Measurements from ENCODE around the gene CXorf58. TPM values are rescaled to one million over a fixed set of nuclear protein-coding genes. Genes with fewer than 3 reads are reported as not detected.
"Not testable (repeated sequence)": the region's sequence is repeated elsewhere in the genome, so short reads cannot be mapped to it uniquely, and the experiment has no call there.

CXorf58 gene, protein sequence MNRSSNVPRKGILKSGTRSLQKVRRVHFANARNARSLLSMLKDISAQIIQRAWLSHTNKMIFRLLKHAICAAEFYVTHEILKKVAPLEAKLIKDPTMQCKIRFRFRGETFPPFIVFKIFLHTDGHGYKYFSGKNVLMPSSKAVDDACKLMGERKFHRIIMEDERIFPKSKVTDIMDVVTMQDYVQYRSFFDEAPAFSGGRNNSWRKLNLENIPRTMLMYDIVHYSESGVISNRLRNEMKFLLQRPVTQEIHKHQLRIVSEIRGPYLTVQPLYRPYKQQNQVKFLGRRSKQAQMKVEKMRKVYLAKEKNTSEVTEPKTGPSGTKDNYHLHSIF
- under 1 TPM; 0.02 to 0.06 TPM for polyA plus RNA-seq

DNA sequence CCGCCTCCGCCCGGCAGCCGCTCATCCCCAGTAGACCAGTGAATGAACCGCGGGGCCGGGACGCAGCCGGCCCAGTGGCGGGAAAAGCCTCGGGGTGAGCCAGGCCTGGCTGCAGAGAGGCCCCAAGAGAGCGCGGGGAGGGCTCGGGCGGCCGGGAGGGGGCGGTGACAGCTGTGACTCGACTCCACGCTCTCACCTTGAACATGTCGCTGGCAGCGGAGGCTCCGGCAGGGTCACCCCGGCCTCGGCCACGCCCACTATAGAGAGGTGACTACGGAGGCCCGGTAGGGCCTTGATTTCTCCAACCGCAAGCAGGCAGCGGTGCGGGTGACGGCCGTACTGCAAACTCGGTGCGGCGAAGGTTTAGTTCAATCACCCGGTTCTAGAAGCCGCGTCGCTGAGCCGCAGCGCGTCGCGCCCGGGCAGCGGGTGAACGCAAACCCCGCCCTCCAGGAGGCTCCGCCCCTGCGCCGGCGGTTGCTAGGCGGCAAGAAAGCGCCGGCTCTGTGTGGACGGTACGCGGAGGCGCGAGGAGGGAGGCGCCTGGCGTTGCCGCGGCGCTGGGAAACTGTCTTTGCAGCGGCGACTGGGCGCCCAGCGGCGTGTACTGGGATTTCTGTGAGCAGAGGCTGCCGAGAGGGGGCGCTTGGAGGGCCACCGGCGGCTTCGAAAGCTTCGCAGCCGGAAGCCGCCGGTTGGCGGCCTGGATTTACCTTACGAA, at the start of gene CXorf58, which contains the start of gene APOO:
Gene CXorf58, plus strand, starts transcription at position 509 of the 721 bp plus-strand sequence. CDS start 2,297 bp downstream, outside the sequence.
Gene APOO, minus strand, starts transcription at position 441 of the 721 bp plus-strand sequence. Its CDS starts 236 bp downstream, at position 205.
- WGBS, 2 donors: 1 to 22% methylated on average over 81 of the region's 81 CpGs
- Histone ChIP-seq H3K9me3 (ENCODE audit: control insufficient read depth in 2 of 2, insufficient read depth in 1 of 2, low read depth in 1 of 2, low read length in 1 of 2) (no peaks in the 10 kb centered on the region), H3K36me3 (ENCODE audit: control insufficient read depth in 2 of 2, insufficient read depth in 2 of 2, low read length in 1 of 2) (no peaks in the 10 kb centered on the region), H3K4me1 (ENCODE audit: control insufficient read depth in 2 of 2, insufficient read depth in 2 of 2, low read length in 1 of 2) (no peaks in the 10 kb centered on the region), H3K27me3 (ENCODE audit: control insufficient read depth in 1 of 2, insufficient read depth in 2 of 2, low read length in 2 of 2) (no peaks in the 10 kb centered on the region), H3K4me3 (ENCODE audit: low read depth in 1 of 2, low read length in 2 of 2) (peak within 1 kb of the TSS; percentile 48 to 53), H3K27ac (ENCODE audit: low read depth in 2 of 2, low read length in 1 of 2) (peak within 1 kb of the TSS; percentile 73 to 94)

DNA sequence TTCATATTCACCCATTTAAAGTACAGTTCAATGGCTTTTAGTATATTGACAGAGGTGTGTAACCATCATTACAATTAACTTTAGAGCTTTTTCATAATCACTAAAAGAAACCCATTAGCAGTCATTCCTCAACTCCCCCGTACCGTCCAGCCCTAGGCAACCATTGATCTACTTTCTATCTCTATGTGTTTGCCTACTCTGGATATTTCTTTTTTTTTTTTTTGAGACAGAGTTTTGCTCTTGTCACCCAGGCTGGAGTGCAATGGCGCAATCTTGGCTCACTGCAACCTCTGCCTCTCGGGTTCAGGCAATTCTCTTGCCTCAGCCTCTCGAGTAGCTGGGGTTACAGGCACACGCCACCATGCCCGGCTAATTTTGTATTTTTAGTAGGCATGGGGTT, 48.6 kb upstream of the CXorf58 start:
- H3K4me1 ChIP-seq (ENCODE audit: control insufficient read depth in 2 of 2, insufficient read depth in 2 of 2, low read length in 1 of 2); H3K9me3 ChIP-seq (ENCODE audit: control insufficient read depth in 2 of 2, insufficient read depth in 1 of 2, low read depth in 1 of 2, low read length in 1 of 2); H3K27me3 ChIP-seq (ENCODE audit: control insufficient read depth in 1 of 2, insufficient read depth in 2 of 2, low read length in 2 of 2); H3K36me3 ChIP-seq (ENCODE audit: control insufficient read depth in 2 of 2, insufficient read depth in 2 of 2, low read length in 1 of 2); H3K4me3 ChIP-seq (ENCODE audit: low read depth in 1 of 2, low read length in 2 of 2); H3K27ac ChIP-seq (ENCODE audit: low read depth in 2 of 2, low read length in 1 of 2): not testable (repeated sequence)
- 92 to 94% methylated on average over 7 of the region's 7 CpGs for WGBS, 2 donors

DNA sequence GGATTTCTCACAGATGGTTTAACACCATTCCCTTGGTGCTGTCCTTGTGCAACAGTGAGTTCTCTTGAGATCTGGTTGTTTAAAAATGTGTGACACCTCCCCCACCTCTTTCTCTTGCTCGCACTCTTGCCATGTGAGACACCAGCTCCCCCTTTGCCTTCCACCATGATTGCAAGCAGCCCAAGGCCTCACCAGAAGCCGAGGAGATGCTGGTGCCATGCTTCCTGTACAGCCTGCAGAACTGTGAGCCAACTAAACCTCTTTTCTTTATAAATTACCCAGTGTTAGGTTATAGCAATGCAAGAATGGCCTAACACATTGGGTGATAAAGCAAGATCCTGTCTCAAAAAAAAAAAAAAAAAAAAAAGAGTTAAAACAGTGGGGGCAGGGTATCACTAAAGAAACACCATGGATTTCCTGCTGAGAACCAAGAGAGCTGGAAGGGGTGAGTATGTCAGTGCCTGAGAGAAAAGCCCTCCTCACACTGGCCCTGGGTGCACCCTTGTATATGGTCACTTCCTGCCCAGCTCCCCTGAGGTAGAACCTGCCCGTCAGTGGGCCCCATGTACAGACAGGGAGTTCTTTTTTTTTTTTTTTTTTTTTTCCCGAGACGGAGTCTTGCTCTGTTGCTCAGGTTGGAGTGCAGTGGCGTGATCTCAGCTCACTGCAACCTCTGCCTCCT, 46.5 kb upstream of the CXorf58 start:
- WGBS, 2 donors: 90 to 92% methylated on average over 5 to 6 of the region's 6 CpGs
- no peaks in the 10 kb centered on the region for H3K9me3 ChIP-seq (ENCODE audit: control insufficient read depth in 2 of 2, insufficient read depth in 1 of 2, low read depth in 1 of 2, low read length in 1 of 2)
- no peaks in the 10 kb centered on the region for H3K36me3 ChIP-seq (ENCODE audit: control insufficient read depth in 2 of 2, insufficient read depth in 2 of 2, low read length in 1 of 2)
- H3K4me3 ChIP-seq (ENCODE audit: low read depth in 1 of 2, low read length in 2 of 2): no peak overlapping the region
- no peaks in the 10 kb centered on the region for H3K27me3 ChIP-seq (ENCODE audit: control insufficient read depth in 1 of 2, insufficient read depth in 2 of 2, low read length in 2 of 2)
- H3K27ac ChIP-seq (ENCODE audit: low read depth in 2 of 2, low read length in 1 of 2): no peak overlapping the region
- no peaks in the 10 kb centered on the region for H3K4me1 ChIP-seq (ENCODE audit: control insufficient read depth in 2 of 2, insufficient read depth in 2 of 2, low read length in 1 of 2)

DNA sequence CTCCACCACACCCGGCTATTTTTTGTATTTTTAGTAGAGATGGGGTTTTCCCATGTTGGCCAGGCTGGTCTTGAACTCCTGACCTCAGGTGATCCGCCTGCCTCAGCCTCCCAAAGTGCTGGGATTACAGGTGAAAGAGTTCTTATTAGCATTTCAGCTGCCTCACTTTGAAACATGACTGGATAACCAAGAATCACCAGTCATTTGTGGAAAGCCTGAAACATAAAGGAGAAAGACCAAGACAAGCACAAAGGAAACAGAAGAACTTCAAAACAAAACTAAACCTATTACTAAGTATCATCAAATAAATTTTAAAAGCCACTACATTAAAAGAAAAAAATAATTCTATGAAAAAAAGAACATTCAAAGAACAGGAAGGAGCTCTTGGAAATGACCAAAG, 45.9 kb upstream of the CXorf58 start:
- H3K27me3 ChIP-seq (ENCODE audit: control insufficient read depth in 1 of 2, insufficient read depth in 2 of 2, low read length in 2 of 2); H3K4me3 ChIP-seq (ENCODE audit: low read depth in 1 of 2, low read length in 2 of 2); H3K36me3 ChIP-seq (ENCODE audit: control insufficient read depth in 2 of 2, insufficient read depth in 2 of 2, low read length in 1 of 2); H3K9me3 ChIP-seq (ENCODE audit: control insufficient read depth in 2 of 2, insufficient read depth in 1 of 2, low read depth in 1 of 2, low read length in 1 of 2); H3K4me1 ChIP-seq (ENCODE audit: control insufficient read depth in 2 of 2, insufficient read depth in 2 of 2, low read length in 1 of 2); H3K27ac ChIP-seq (ENCODE audit: low read depth in 2 of 2, low read length in 1 of 2): not testable (repeated sequence)
- WGBS, 2 donors: 75 to 84% methylated on average over 2 of the region's 2 CpGs

DNA sequence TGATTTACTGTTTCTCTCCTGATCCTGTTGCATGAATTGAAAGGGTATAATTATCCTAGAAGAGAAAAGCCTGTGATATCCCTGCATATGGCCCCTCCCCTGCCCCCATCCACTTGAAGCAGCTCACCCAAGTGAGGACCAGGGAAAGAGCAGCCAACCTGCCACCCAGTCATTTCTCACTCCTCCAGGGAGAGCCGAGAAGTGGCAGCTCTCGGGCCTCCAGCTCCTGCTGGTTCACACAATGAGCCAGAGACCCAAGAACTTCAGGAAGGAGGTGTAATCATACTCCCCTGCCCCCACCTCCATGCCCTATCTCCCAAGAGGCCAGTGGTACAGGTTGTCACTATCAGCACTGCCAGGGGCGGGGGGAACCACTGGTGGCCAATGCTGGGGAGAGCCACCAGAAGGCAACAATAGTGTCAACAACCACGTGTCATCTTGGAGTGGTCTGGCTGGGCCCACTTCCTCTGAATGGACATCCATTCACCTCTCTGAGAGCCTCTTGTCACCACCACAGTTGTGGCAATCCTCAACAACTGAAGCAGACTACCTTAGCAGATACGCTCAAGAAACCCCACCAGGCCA, 43.0 kb upstream of the CXorf58 start:
- WGBS, 2 donors: 89 to 91% methylated on average over 5 of the region's 5 CpGs
- Histone ChIP-seq H3K36me3 (ENCODE audit: control insufficient read depth in 2 of 2, insufficient read depth in 2 of 2, low read length in 1 of 2) (no peaks in the 10 kb centered on the region), H3K27me3 (ENCODE audit: control insufficient read depth in 1 of 2, insufficient read depth in 2 of 2, low read length in 2 of 2) (no peaks in the 10 kb centered on the region), H3K4me3 (ENCODE audit: low read depth in 1 of 2, low read length in 2 of 2) (no peak overlapping the region), H3K9me3 (ENCODE audit: control insufficient read depth in 2 of 2, insufficient read depth in 1 of 2, low read depth in 1 of 2, low read length in 1 of 2) (no peaks in the 10 kb centered on the region), H3K4me1 (ENCODE audit: control insufficient read depth in 2 of 2, insufficient read depth in 2 of 2, low read length in 1 of 2) (no peaks in the 10 kb centered on the region), H3K27ac (ENCODE audit: low read depth in 2 of 2, low read length in 1 of 2) (no peak overlapping the region)

DNA sequence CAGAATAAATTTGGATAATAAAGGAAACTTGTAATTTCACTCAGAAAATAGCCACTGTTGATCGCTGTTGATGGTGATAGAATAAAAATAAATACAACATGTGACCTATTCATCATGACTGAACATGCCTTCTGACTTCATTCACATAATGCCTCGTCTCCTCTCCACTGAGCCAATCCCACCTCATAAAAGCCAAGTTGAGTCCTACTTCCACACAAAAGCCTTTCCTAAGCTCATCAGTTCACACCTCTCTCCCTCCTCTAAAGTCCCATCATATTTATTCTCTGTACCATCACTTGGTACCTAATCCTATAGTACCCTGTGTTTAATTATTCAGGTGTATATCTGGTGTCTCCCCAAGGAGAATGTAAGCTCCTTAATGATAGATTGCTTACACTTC, 37.8 kb upstream of the CXorf58 start:
- no peaks in the 10 kb centered on the region for H3K4me1 ChIP-seq (ENCODE audit: control insufficient read depth in 2 of 2, insufficient read depth in 2 of 2, low read length in 1 of 2)
- 76 to 82% methylated on average over 2 of the region's 2 CpGs for WGBS, 2 donors
- H3K27ac ChIP-seq (ENCODE audit: low read depth in 2 of 2, low read length in 1 of 2): no peak overlapping the region
- no peaks in the 10 kb centered on the region for H3K36me3 ChIP-seq (ENCODE audit: control insufficient read depth in 2 of 2, insufficient read depth in 2 of 2, low read length in 1 of 2)
- no peaks in the 10 kb centered on the region for H3K27me3 ChIP-seq (ENCODE audit: control insufficient read depth in 1 of 2, insufficient read depth in 2 of 2, low read length in 2 of 2)
- H3K9me3 ChIP-seq (ENCODE audit: control insufficient read depth in 2 of 2, insufficient read depth in 1 of 2, low read depth in 1 of 2, low read length in 1 of 2): no peaks in the 10 kb centered on the region
- no peak overlapping the region for H3K4me3 ChIP-seq (ENCODE audit: low read depth in 1 of 2, low read length in 2 of 2)

DNA sequence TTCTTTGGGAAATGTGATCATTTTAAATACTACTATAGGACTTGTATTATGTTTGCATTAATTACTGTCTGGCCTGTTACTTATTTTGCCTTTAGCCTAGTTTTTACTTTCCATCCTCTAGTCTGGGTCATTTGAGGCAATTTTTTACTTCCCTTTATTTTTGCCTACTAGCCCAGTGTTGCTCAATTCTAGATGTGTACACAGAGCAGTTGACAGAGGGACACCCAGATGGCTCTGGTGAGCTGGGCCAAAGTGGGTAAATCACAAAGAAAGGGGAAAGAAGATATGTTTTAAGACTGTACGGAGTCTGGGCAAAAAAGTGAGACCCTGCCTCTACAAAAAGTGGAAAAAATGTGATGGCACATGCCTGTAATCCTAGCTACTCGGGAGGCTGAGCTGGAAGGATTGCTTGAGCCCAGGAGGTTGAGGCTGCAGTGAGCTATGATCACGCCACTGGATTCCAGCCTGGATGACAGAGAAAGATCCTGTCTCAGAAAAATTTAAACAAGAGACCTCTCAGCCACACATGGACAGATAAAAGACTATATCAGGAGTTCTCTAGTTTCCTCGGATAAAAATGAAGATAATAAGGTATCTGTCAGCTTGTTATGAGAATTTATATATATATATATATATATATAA, 35.8 kb upstream of the CXorf58 start:
- WGBS, 2 donors: 76 to 89% methylated on average over 4 of the region's 4 CpGs
- no peaks in the 10 kb centered on the region for H3K27me3 ChIP-seq (ENCODE audit: control insufficient read depth in 1 of 2, insufficient read depth in 2 of 2, low read length in 2 of 2)
- no peaks in the 10 kb centered on the region for H3K9me3 ChIP-seq (ENCODE audit: control insufficient read depth in 2 of 2, insufficient read depth in 1 of 2, low read depth in 1 of 2, low read length in 1 of 2)
- H3K36me3 ChIP-seq (ENCODE audit: control insufficient read depth in 2 of 2, insufficient read depth in 2 of 2, low read length in 1 of 2): no peaks in the 10 kb centered on the region
- H3K4me1 ChIP-seq (ENCODE audit: control insufficient read depth in 2 of 2, insufficient read depth in 2 of 2, low read length in 1 of 2): no peaks in the 10 kb centered on the region
- H3K27ac ChIP-seq (ENCODE audit: low read depth in 2 of 2, low read length in 1 of 2): no peak overlapping the region
- no peak overlapping the region for H3K4me3 ChIP-seq (ENCODE audit: low read depth in 1 of 2, low read length in 2 of 2)

DNA sequence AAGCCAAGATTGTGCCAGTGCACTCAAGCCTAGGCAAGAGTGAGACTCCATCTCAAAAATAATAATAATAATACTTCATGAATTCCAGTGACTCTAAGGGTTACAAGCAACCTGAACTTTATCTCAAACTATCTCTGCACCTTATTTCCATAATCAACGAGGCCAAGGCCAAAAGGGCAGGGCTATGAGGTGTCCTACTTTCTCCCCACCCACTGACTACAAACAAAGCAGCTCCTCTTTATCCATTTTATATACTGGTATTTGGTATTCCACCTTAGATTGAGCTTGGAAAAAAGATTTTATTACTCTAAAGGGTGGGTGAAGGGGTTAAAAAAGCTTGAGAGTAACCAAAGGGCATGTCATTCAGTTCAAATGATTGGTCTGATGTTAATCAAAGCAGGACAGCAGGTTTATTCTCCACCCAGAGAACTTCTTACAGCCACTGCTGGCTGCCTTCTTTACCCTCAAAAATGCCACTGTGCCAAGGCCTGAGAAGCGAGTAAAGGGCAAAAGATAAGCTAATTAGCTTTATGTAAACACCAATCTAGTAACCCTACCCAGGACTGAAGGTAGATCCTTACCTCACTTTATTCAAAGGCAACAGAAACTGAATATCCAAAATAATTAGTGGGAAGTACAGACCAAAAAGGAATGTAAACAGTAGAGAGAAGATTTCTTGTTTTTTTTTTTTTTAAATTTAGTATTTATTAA, 28.3 kb upstream of the CXorf58 start:
- peaks cover 0 to 4% of the 10 kb centered on the region in 2 donors for H3K4me1 ChIP-seq (ENCODE audit: control insufficient read depth in 2 of 2, insufficient read depth in 2 of 2, low read length in 1 of 2)
- no peaks in the 10 kb centered on the region for H3K36me3 ChIP-seq (ENCODE audit: control insufficient read depth in 2 of 2, insufficient read depth in 2 of 2, low read length in 1 of 2)
- WGBS, 2 donors: 34 to 66% methylated on average over 2 of the region's 2 CpGs
- no peak overlapping the region for H3K4me3 ChIP-seq (ENCODE audit: low read depth in 1 of 2, low read length in 2 of 2)
- no peaks in the 10 kb centered on the region for H3K27me3 ChIP-seq (ENCODE audit: control insufficient read depth in 1 of 2, insufficient read depth in 2 of 2, low read length in 2 of 2)
- no peak overlapping the region for H3K27ac ChIP-seq (ENCODE audit: low read depth in 2 of 2, low read length in 1 of 2)
- H3K9me3 ChIP-seq (ENCODE audit: control insufficient read depth in 2 of 2, insufficient read depth in 1 of 2, low read depth in 1 of 2, low read length in 1 of 2): no peaks in the 10 kb centered on the region

Data from esophagus (tissue), 2 donors.